ENCODE measurements around the gene MYCBP2.
A peak's percentile ranks its signal among the peaks of the same experiment; 100 is the strongest.

The MYCBP2 gene

GRCh38 chr13:77338329-77338728 lies 11.4 kb upstream of the MYCBP2 start:
- no peak for DNase-seq (ENCODE audit: low read depth)
- H3K4me3 ChIP-seq (ENCODE audit: low read length) = no peak overlapping the region
- TF ChIP-seq, protein P1, sequence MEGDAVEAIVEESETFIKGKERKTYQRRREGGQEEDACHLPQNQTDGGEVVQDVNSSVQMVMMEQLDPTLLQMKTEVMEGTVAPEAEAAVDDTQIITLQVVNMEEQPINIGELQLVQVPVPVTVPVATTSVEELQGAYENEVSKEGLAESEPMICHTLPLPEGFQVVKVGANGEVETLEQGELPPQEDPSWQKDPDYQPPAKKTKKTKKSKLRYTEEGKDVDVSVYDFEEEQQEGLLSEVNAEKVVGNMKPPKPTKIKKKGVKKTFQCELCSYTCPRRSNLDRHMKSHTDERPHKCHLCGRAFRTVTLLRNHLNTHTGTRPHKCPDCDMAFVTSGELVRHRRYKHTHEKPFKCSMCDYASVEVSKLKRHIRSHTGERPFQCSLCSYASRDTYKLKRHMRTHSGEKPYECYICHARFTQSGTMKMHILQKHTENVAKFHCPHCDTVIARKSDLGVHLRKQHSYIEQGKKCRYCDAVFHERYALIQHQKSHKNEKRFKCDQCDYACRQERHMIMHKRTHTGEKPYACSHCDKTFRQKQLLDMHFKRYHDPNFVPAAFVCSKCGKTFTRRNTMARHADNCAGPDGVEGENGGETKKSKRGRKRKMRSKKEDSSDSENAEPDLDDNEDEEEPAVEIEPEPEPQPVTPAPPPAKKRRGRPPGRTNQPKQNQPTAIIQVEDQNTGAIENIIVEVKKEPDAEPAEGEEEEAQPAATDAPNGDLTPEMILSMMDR (conservative IDR thresholded peaks at IDR 0.05; ENCODE audit: low read depth, low read length) = no peak

- no peak overlapping the region for H3K4me3 ChIP-seq (ENCODE audit: low read length)
- DNase-seq (ENCODE audit: low read depth) = no peak
- TF ChIP-seq, protein P1 (conservative IDR thresholded peaks at IDR 0.05; ENCODE audit: low read depth, low read length) = no peak
Observed at GRCh38 chr13:77337159-77337558, 10.3 kb upstream of the MYCBP2 start.

DNA sequence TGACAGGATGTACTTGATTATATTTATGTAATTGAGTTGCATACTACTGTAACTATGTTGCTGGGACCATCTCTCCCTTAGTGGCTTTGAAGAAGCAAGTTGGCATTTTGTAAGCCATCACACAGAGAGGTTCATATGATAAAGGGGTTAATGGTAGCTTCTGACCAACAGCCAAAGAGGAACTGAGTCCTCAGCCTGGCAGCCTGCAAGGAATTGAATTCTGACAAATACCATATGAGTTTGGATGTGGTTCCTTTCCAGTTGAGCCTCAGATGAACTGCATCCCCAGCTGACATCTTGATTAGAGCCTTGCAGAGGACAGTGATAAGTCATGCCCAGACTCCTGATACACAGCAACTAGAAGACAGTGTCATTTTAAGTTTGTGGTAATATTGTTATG lies 8.6 kb upstream of the MYCBP2 start:
- DNase-seq (ENCODE audit: low read depth) = no peak

DNA sequence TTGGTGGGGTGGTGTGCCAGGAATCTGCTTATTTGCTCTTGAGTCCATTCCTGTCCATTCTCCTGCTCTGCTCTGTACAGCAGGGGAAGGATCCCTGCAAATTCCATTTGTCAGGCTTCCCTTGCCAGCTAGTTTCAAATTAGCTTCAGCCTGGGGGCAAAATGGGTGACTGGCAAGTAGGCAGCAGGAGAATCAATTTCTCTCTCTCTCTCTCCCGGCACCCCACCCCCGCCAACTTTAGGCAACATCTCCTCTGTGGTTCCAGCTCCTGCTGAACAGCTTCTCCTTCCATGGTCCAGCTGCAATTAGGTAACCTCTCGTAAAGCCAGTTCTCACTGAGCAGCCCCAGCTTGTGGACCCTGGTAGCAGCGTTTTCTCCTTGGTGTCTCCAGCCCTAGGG lies 6.7 kb upstream of the MYCBP2 start:
- DNase-seq (ENCODE audit: low read depth) = no peak
- H3K4me3 ChIP-seq (ENCODE audit: low read length) = no peak overlapping the region
- TF ChIP-seq, protein P1 (conservative IDR thresholded peaks at IDR 0.05; ENCODE audit: low read depth, low read length) = no peak

More for the DNA sequence above, 8.6 kb upstream of the MYCBP2 start:
- TF ChIP-seq, protein P1 (conservative IDR thresholded peaks at IDR 0.05; ENCODE audit: low read depth, low read length) = no peak
- H3K4me3 ChIP-seq (ENCODE audit: low read length) = no peak overlapping the region

GRCh38 chr13:77331421-77331820 lies 4.5 kb upstream of the MYCBP2 start:
- TF ChIP-seq, protein P1 (conservative IDR thresholded peaks at IDR 0.05; ENCODE audit: low read depth, low read length) = no peak
- DNase-seq (ENCODE audit: low read depth) = no peak
- no peak overlapping the region for H3K4me3 ChIP-seq (ENCODE audit: low read length)

DNA sequence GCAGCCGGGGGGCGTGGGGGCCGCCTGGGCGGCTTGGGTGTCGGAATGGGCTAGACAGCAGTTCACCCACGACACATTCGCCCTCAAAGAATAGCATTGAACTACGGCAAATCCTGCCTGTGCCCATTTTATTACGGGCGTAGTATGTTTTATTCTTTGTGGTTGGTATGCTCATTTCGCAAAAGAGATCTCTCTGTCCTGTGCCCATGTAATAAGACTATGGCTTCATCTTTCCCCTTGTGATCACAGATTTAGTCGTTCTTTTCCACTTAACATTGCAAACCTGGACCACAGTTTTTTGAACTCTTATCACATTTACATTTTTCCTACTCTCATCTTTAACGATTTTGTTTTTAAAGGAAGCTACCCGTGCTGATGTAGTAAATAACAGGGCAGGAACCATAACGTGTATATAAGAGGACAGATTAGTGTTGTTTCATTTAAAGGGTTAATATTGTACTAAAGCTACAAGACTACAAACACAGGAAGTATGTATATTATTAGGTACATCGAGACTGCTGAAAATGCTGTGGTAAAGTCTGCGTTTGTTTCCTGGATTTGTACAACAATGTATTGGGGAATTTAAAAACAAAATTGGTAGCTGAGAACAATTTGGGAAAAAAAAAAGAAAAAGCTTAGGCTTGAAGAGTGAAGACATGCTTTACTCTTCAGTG lies 3.2 kb upstream of the MYCBP2 start:
- no peak for DNase-seq (ENCODE audit: low read depth)
- TF ChIP-seq, protein P1 (conservative IDR thresholded peaks at IDR 0.05; ENCODE audit: low read depth, low read length) = no peak

GRCh38 chr13:77329133-77329910 lies 2.4 kb upstream of the MYCBP2 start:
- peak overlapping the region; percentile 91 for H3K4me3 ChIP-seq (ENCODE audit: low read length)
- peak; percentile 88 for DNase-seq (ENCODE audit: low read depth)
- TF ChIP-seq, protein P1 (conservative IDR thresholded peaks at IDR 0.05; ENCODE audit: low read depth, low read length) = no peak

More for the DNA sequence above, 3.2 kb upstream of the MYCBP2 start:
- H3K4me3 ChIP-seq (ENCODE audit: low read length) = peak overlapping the region; percentile 91
